Medulla oblongata (tissue), 1 donor: ENCODE data around the gene LINS1.

Experiments used
- DNase-seq: peaks from one replicate; pipeline ENCODE4 v3.0.0-alpha.2; 2015; ENCODE audit errors: extremely low spot score

Gene LINS1

GRCh38 chr15:100559330-100559729 is 42.7 kb downstream of the LINS1 start:
- DNase-seq: no peak

GRCh38 chr15:100558771-100559254 is 43.2 kb downstream of the LINS1 start:
- DNase-seq: no peak

GRCh38 chr15:100553468-100553867 is 48.5 kb downstream of the LINS1 start:
- no peak for DNase-seq

GRCh38 chr15:100547961-100548360 is 54.0 kb downstream of the LINS1 start:
- no peak for DNase-seq

GRCh38 chr15:100544946-100545345 is 57.0 kb downstream of the LINS1 start:
- no peak for DNase-seq

GRCh38 chr15:100544338-100544841 is 57.6 kb downstream of the LINS1 start:
- no peak for DNase-seq

DNA sequence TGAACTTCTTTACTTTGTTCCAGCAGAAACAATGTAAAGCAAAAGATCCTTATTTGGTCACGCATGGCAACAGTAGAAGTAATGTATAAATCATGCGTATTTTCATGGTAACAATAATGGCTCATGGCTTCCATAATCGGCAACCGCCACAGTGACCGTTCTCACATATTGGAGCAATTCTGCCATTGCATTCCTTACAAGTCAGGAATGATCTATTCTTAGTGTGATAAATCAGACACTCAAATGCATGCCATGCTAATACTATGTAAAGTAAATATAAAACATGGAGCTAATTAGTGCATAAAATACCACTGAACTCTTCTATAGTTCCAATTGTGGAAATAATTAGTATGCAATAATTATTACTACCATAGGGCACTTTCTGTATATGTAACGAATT is 59.7 kb downstream of the LINS1 start:
- DNase-seq: no peak

- DNase-seq: peak; percentile 58
Measured at GRCh38 chr15:100537331-100537730, 64.7 kb downstream of the LINS1 start.

GRCh38 chr15:100536733-100537132 is 65.3 kb downstream of the LINS1 start:
- DNase-seq: no peak

DNA sequence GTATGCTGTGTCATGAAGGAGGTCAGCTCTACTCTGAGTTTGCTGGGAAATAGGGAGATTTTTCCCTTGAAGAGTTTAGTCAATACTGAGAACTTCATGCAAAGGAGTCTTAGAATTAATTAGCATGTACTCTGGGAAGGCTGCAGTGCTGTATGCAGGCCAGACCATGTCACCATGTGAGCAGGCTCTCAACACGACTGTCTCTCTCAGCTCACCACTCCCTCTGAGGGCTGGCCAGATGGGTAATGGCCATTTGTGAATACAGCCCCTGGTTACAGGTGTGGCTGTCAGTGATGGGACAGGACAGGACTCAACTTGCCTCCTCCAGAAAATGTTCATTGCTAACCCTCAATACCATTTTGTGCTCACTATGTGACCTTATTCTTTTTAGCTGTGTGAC is 68.1 kb downstream of the LINS1 start:
- DNase-seq: no peak

DNA sequence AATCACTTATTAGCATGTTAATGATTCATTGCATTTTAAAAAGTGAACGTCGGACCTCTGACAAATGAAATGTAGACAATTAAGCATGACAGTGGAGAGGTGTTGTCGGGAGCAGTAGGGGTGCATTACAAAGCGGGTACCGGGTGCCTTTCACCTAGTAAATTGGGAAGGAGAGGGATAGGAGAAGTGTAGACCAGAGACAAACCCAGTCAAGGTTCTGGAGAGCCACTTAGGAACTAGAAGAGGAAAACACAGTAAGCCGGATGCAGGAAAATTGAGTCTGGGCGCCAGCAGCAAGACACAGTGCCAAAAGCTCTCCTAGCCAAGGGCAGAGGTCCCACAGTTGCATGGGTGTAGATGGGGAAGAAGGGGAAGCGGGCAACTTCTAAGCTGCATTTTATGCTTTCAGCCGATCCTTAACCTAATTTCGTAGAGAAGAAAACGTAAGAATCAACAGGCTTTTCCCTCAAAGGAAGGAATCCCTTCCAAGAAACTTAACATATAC is 70.1 kb downstream of the LINS1 start:
- DNase-seq: no peak

- no peak for DNase-seq
Measured at GRCh38 chr15:100531204-100531603, 70.8 kb downstream of the LINS1 start.

GRCh38 chr15:100529556-100529955 is 72.4 kb downstream of the LINS1 start:
- no peak for DNase-seq

- no peak for DNase-seq
Measured at GRCh38 chr15:100528833-100529428, 73.1 kb downstream of the LINS1 start, which contains the start of gene CERS3. TSS of gene CERS3 (minus strand) at chr15:100528950. CDS start at chr15:100501849, 27,101 bp downstream.

DNA sequence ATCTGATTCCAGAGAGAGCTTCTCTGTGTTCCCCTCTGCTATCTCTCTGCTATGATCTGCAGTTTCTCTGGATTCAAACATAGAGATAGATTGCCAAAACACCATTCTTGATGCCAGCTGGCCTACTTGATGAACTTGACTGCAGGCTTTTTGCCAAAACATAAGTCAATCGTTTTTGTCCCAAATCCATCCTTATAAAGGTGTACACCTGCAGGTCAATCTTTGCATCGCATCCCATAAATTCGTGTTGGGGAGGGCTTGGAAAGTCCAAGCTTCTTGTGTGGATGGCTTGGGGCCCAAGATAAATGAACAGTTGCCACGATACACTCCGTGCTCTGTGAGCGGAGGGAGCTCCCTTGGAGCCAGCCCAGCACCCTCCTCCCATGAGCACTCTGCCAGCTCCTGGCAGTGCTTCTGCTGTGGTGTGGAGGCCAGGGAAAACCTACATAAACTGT is 75.9 kb downstream of the LINS1 start:
- DNase-seq: peak; percentile 60

DNA sequence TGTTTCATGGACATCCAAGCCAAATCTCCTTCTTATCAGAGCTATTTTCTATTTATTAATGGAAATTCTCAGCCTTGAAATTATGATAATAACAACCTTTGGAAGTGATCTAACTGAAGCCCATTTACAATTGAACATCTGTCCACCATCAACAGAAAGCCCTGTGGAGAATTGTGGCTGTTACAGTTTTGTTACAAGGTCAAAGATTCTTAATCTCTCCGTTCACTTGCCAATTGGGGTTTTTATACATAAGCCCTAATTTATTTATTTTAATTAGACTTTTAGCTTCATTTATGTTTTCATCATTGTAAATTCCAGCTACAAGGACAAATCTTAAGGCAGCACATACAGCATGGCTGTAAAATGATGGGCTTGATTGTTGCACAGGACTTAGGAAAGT is 76.5 kb downstream of the LINS1 start:
- DNase-seq: no peak

DNA sequence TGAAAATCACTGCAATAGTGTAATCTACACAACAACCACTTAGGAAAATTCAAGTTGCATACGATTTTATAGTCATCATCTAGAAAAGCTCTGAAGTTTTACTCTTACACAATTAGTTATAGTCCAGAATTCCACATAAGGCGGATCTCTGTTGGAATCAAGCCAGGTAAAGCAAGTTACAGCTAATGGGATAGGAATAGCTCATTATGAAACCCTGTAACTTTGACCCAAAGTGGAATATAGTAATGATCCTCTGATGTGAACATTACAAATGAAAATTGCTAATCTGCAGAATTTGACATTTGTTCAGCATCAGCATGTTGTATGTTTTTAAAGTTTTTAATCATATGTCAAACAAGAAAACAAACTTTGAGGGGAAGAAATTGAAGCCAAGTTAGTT is 77.7 kb downstream of the LINS1 start:
- no peak for DNase-seq

GRCh38 chr15:100521907-100522306 is 80.1 kb downstream of the LINS1 start:
- no peak for DNase-seq

DNA sequence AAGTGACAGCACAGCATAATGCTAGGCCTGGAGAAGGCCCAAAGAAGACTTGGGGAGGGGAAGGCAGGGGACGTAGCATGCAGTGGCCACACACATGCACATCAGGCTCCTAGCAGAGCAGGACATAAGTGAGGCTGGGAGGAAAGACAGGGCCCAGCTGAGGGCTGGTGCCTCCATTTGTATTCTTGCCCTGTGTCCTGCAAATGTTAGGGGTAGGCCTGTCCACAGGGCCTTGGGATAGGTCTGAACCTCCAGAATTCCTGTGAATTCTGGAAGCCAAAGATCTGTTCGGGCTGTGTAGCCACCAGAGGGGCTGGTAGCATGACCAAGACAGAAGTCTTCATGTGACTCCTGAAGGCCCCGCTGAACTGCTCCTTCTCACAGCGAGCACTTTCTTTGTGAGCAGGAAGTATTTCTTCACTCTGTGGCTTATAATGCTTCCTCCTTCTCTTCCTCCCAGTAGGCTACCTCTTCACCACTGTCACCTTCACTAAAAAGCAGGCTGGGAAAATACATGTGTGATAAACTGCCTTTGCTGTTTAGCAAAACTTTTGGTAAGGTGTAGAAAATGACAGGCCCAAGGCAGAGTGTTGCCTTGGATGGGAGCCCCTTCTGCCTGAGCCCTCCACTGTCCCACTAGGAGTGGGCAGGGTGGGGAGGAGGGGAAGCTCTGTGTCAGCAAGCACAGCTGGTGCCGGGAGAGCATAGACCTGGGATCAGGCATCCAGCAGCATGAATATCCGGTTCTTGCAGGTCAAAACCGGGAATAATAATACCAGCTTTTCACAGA is 81.7 kb downstream of the LINS1 start:
- DNase-seq: peak; percentile 41

DNA sequence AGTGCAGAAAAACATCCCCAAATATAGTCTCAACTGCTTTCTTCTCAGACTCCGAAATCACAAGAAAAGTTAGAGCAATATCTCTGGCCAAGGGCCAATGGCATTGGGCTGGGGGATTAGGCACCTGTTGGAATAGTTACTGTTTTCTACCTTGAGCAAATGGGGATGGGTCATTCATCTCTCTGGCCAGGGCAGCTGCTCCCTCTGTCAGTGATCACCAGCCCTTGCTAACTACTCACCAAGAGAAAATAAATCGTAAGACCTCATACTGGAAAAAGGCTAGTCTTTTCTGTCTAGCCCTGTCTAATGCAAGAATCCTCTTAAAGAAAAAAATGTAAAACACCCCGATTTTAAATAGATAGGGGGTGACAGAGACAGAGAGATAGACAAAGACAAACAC is 84.1 kb downstream of the LINS1 start:
- DNase-seq: no peak
